Peyer's patch (tissue), 4 donors: ENCODE data around the gene CHAD. TPM values are rescaled to one million over a fixed set of nuclear protein-coding genes. Genes with fewer than 3 reads are reported as not detected.

Source experiments
- DNase-seq, 3 donors: peaks; one replicate each; pipeline ENCODE4 v3.0.0-alpha.2; 2017 to 2019
- H3K27ac ChIP-seq, 4 donors: fragments of 200-600 bp; sonication (generic); one replicate each; pipeline ENCODE4 v1.5.1; 2016 to 2019
- H3K27me3 ChIP-seq, 2 donors: fragments of 200-600 bp; sonication (generic); one replicate each; pipeline ENCODE4 v1.5.1; 2019
- H3K36me3 ChIP-seq, 3 donors: fragments of 200-600 bp; sonication (generic); one replicate each; pipeline ENCODE4 v1.5.1; 2016 to 2019
- H3K4me1 ChIP-seq, 4 donors: fragments of 200-600 bp; sonication (generic); one replicate each; pipeline ENCODE4 v1.5.1; 2016 to 2019
- H3K4me3 ChIP-seq, 4 donors: fragments of 200-600 bp; sonication (generic); 1 replicate in 3 of 4; 2 replicates in 1 of 4; pipeline ENCODE4 v1.5.1; 2016 to 2019; ENCODE audit warnings: mild to moderate bottlenecking in 1 of 4
- H3K9me3 ChIP-seq, 4 donors: fragments of 200-600 bp; sonication (generic); one replicate each; pipeline ENCODE4 v1.5.1; 2016 to 2019; ENCODE audit warnings: mild to moderate bottlenecking in 1 of 4
- POLR2A ChIP-seq, 2 donors: fragments of 450-650 bp; IDR thresholded peaks; one replicate each; pipeline ENCODE4 v1.5.1; 2017; ENCODE audit warnings: antibody characterized with exemption in 2 of 2, mild to moderate bottlenecking in 2 of 2, moderate library complexity in 2 of 2
- total RNA-seq, 4 donors: library from RNA; depleted of rRNA; stranded (reverse); fragments of >200 nt; gene quantifications; one replicate each; pipeline ENCODE4 v1.1.0, GENCODE V29; 2016
- TF ChIP-seq, protein P1 (sequence below), 6 experiments: fragments of 450-650 bp in 4 of 6; fragments of 200-600 bp in 2 of 6; sonication (generic) in 1 of 6; IDR thresholded peaks; one replicate each; pipeline ENCODE4 v1.5.1; 2017 to 2019; ENCODE audit warnings: antibody characterized with exemption in 6 of 6, mild to moderate bottlenecking in 3 of 6, moderate library complexity in 1 of 6

The CHAD gene
- total RNA-seq, 4 donors from 2014 or later: 7.4 to 24.6 (median 14.7) TPM

DNA sequence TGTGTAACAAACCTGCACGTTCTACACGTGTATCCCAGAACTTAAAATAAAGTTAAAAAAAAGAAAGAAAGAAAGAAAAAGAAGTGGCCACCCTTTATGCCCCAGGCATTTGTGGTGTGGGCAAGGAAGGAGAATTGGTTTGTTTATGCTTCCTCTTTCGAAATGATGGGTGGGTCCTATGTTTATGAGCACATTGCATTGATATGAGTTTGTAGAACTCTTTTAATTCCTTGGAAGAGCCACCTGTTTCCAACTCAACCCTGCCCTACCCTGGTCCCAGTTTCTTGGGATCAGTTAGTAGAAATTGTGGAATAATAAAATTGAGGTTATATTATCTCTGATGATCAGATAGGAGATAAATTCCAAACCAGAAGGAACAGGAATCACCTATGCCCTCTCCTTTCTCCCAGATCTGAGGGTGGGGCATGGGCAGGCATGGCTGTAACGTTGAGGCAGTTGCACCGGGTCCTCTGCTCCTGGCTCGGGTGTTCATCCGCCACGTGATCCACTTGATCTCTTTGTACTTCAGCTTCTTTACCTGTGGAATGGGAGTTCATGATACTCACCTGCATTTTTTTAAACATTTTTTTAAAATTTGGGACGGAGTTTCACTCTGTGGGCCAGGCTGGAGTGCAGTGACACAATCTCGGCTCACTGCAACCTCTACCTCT, 15.9 kb downstream of the CHAD start:
- TF ChIP-seq POLR2A (IDR thresholded peaks at IDR 0.05): no peak
- TF ChIP-seq, protein P1, sequence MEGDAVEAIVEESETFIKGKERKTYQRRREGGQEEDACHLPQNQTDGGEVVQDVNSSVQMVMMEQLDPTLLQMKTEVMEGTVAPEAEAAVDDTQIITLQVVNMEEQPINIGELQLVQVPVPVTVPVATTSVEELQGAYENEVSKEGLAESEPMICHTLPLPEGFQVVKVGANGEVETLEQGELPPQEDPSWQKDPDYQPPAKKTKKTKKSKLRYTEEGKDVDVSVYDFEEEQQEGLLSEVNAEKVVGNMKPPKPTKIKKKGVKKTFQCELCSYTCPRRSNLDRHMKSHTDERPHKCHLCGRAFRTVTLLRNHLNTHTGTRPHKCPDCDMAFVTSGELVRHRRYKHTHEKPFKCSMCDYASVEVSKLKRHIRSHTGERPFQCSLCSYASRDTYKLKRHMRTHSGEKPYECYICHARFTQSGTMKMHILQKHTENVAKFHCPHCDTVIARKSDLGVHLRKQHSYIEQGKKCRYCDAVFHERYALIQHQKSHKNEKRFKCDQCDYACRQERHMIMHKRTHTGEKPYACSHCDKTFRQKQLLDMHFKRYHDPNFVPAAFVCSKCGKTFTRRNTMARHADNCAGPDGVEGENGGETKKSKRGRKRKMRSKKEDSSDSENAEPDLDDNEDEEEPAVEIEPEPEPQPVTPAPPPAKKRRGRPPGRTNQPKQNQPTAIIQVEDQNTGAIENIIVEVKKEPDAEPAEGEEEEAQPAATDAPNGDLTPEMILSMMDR (IDR thresholded peaks at IDR 0.05): no peak
- peak in 2 of 3 donors; percentile 72 to 77 for DNase-seq
- H3K27me3 ChIP-seq: no peaks in the 10 kb centered on the region
- H3K36me3 ChIP-seq: peaks cover 0 to 5% (median 0%) of the 10 kb centered on the region in 3 donors
- H3K27ac ChIP-seq: peak overlapping the region in 3 of 4 donors; percentile 13 to 81 (median 61)
- no peaks in the 10 kb centered on the region for H3K9me3 ChIP-seq
- peaks cover 0 to 21% (median 0%) of the 10 kb centered on the region in 4 donors for H3K4me1 ChIP-seq
- H3K4me3 ChIP-seq: peak overlapping the region in 1 of 4 donors; percentile 17

DNA sequence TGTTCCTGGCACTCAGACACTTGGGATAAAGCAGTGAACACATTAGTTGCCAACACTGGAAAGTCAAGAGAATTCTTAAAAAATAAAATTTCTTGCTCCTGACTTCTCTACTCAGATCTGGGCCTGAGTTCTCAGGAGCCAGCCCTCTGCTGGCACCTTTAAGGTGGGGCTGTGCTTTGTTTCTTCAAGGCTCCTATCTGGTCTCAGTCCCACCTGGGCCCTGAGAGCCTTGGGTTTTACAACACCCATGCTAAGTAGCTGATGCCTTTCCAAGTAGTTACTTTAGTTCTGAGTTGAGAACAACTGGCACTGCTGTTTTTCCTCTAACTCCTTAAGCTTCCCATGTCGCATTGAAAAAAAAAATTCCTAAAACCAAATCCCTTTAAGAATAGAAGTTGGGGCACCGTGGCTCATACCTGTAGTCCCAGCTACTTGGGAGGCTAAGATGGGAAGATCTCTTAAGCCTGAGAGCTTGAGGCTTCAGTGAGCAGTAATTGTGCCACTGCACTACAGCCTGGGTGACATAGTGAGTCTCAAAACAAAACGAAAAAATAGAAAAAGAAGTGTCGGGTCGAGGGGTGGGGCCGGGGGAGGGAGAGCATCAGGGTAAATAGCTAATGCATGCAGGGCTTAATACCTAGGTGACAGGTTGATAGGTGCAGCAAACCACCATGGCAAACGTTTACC, 16.6 kb downstream of the CHAD start:
- Histone ChIP-seq H3K4me3 (no peak overlapping the region), H3K27ac (peak overlapping the region in 3 of 4 donors; percentile 13 to 81 (median 61)), H3K36me3 (peaks cover 0 to 5% (median 0%) of the 10 kb centered on the region in 3 donors), H3K4me1 (peaks cover 0 to 21% (median 0%) of the 10 kb centered on the region in 4 donors), H3K27me3 (no peaks in the 10 kb centered on the region), H3K9me3 (no peaks in the 10 kb centered on the region)
- DNase-seq: no peak
- TF ChIP-seq, protein P1 (IDR thresholded peaks at IDR 0.05): no peak
- no peak for TF ChIP-seq POLR2A (IDR thresholded peaks at IDR 0.05)

DNA sequence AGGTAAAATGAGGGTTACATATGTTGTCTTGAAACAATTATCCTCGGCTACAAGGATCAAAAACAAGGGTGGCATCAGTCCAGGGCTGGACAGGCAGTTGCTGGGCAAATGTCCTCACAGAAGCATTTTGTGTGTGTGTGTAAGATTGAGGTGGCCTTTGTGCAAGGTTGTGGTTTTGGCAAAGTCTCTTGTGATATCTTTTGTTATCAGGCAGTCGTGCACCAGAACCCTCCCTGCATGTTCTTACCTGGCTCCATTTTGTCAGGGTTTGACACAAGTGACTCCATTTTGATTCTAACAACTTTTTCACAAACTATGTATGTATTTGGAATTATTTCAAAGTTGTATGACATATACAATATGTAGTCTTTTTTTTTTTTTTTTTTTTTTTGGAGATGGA, 20.0 kb downstream of the CHAD start:
- no peak for DNase-seq
- H3K27ac ChIP-seq: no peak overlapping the region
- H3K9me3 ChIP-seq: no peaks in the 10 kb centered on the region
- H3K27me3 ChIP-seq: no peaks in the 10 kb centered on the region
- peaks cover 0 to 24% (median 0%) of the 10 kb centered on the region in 4 donors for H3K4me1 ChIP-seq
- no peak overlapping the region for H3K4me3 ChIP-seq
- TF ChIP-seq, protein P1 (IDR thresholded peaks at IDR 0.05): no peak
- TF ChIP-seq POLR2A (IDR thresholded peaks at IDR 0.05): no peak
- peaks cover 0 to 5% (median 0%) of the 10 kb centered on the region in 3 donors for H3K36me3 ChIP-seq

DNA sequence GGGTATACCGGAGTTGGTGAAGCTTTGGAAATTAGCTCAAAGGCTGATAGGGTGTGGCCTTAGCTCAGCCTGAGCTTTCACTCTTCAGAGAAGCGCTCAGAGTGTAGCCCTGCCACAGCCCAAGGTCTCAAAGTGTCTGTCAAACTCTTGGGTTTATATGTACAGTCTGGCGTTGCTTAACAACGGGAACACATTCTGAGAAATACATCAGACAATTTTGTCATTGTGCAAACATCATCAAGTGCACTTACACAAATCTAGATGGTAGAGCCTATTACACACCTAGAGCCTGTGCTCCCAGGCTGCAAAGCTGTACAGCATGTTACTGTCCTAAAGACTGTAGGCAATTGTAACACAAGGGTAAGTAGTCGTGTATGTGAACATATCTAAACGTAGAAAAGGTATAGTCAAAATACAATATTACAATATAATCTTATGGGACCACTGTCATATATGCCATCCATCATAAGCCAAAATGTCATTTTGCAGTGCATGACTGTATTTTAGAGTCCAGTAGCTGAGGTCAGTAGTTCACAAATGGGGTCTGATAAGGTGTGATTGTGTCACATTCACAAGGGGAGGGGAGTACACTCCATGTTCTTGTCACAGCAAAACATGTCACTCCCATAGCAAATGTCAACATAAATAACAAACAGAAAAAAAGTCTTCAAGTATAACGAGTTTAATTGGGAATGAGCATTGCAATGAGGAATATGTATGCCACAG, 20.6 kb downstream of the CHAD start:
- peaks cover 0 to 25% (median 0%) of the 10 kb centered on the region in 4 donors for H3K4me1 ChIP-seq
- H3K4me3 ChIP-seq: no peak overlapping the region
- no peaks in the 10 kb centered on the region for H3K27me3 ChIP-seq
- TF ChIP-seq POLR2A (IDR thresholded peaks at IDR 0.05): no peak
- TF ChIP-seq, protein P1 (IDR thresholded peaks at IDR 0.05): no peak
- DNase-seq: peak in 1 of 3 donors; percentile 50
- H3K36me3 ChIP-seq: peaks cover 0 to 5% (median 0%) of the 10 kb centered on the region in 3 donors
- H3K9me3 ChIP-seq: no peaks in the 10 kb centered on the region
- peak overlapping the region in 2 of 4 donors; percentile 0 to 19 for H3K27ac ChIP-seq

DNA sequence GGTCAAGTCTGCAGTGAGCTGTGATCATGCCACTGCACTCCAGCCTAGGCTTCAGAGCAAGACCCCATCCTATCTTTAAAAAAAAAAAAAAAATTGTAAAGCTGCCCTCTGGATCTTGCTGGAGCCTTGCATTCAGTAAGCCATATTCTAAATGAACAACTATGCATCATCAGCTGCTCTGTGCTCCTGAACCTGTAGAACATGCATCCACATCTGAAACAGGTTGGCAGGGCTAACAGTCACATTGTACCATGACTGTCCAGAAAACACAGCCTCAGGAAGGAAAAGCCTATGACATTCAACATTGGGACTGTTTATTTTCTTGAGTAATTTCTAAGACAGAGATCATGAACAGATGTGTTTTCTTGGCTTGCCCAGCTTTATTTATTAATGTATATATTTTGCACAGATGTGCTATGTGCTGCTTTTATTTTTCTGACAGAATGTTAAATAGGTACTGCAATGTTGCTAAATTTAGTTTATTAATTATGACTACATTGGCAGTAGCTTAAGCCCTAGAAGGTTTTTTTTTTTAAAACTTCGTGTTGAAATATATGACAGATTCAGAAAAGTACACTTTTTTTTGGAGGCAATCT, 22.9 kb downstream of the CHAD start:
- Histone ChIP-seq H3K4me1 (peaks cover 0 to 15% (median 0%) of the 10 kb centered on the region in 4 donors), H3K9me3 (no peaks in the 10 kb centered on the region), H3K4me3 (no peak overlapping the region), H3K27ac (no peak overlapping the region), H3K27me3 (no peaks in the 10 kb centered on the region), H3K36me3 (peaks cover 0 to 5% (median 0%) of the 10 kb centered on the region in 3 donors)
- no peak for DNase-seq
- no peak for TF ChIP-seq POLR2A (IDR thresholded peaks at IDR 0.05)
- TF ChIP-seq, protein P1 (IDR thresholded peaks at IDR 0.05): no peak
